Coronary artery (tissue), 2 donors: ENCODE measurements around the gene TMEM167A.

Experiments
- DNase-seq: peaks from one replicate; pipeline ENCODE4 v3.0.0-alpha.2; 2017; ENCODE audit warnings: low spot score
- H3K27ac ChIP-seq, 2 donors: fragments of 200-600 bp; sonication (generic); one replicate each; pipeline ENCODE4 v1.5.1; 2016 to 2019
- H3K4me3 ChIP-seq: fragments of 200-600 bp; sonication (generic); 2 replicates; pipeline ENCODE4 v1.5.1; 2016; ENCODE audit warnings: mild to moderate bottlenecking, moderate library complexity
- CTCF ChIP-seq: fragments of 200-600 bp; sonication (generic); IDR thresholded peaks from one replicate; pipeline ENCODE4 v1.5.1; 2019; ENCODE audit warnings: antibody characterized with exemption

TMEM167A gene

GRCh38 chr5:83050723-83051340 is 26.4 kb downstream of the TMEM167A start:
- Histone ChIP-seq H3K27ac (no peak overlapping the region), H3K4me3 (no peak overlapping the region)
- TF ChIP-seq CTCF, result no peak
- no peak for DNase-seq

- DNase-seq, result no peak
- H3K27ac ChIP-seq, result no peak overlapping the region
- no peak for TF ChIP-seq CTCF
- H3K4me3 ChIP-seq, result no peak overlapping the region
Observed at GRCh38 chr5:83049370-83049885, 27.8 kb downstream of the TMEM167A start.

GRCh38 chr5:83048811-83049210 is 28.4 kb downstream of the TMEM167A start:
- no peak overlapping the region for H3K4me3 ChIP-seq
- no peak for TF ChIP-seq CTCF
- no peak overlapping the region for H3K27ac ChIP-seq
- no peak for DNase-seq

GRCh38 chr5:83048277-83048676 is 28.9 kb downstream of the TMEM167A start:
- no peak for TF ChIP-seq CTCF
- no peak overlapping the region for H3K27ac ChIP-seq
- H3K4me3 ChIP-seq, result no peak overlapping the region
- DNase-seq, result no peak

- Histone ChIP-seq H3K27ac (no peak overlapping the region), H3K4me3 (no peak overlapping the region)
- TF ChIP-seq CTCF, result no peak
- DNase-seq, result no peak
Observed at GRCh38 chr5:83044926-83045325, 32.3 kb downstream of the TMEM167A start.

GRCh38 chr5:83042507-83042906 is 34.7 kb downstream of the TMEM167A start:
- DNase-seq, result no peak
- TF ChIP-seq CTCF, result no peak
- Histone ChIP-seq H3K27ac (no peak overlapping the region), H3K4me3 (no peak overlapping the region)

DNA sequence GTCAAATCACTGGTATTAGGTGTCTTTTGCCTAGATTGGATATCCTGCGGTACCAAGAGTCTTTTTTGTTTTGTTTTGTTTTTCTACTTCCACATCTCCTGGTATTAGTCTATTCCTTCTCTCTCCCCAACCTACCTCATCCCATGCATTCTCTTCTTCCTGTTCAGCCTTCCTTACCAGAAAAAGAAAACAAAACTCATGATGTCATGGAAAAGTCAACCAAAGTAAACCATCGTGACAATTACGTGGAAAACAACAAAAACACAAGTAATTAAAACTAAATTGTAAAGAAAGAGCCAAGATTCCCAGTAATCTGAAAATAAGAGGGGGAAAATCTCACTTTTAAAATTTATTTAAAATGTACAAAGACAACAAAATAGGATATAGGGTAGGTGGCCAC is 38.3 kb downstream of the TMEM167A start:
- no peak for TF ChIP-seq CTCF
- no peak for DNase-seq

More for the DNA sequence above, 38.3 kb downstream of the TMEM167A start:
- no peak overlapping the region for H3K27ac ChIP-seq
- no peak overlapping the region for H3K4me3 ChIP-seq
